Activated naive CD4-positive, alpha-beta T cell treated with Interleukin-2 at 50 U/mL for 16 hours (primary cell): ENCODE results near the gene TMEM44.

Experiments
- DNase-seq: peaks from one replicate; pipeline ENCODE4 v3.0.0-alpha.2; 2020

TMEM44 gene, protein sequence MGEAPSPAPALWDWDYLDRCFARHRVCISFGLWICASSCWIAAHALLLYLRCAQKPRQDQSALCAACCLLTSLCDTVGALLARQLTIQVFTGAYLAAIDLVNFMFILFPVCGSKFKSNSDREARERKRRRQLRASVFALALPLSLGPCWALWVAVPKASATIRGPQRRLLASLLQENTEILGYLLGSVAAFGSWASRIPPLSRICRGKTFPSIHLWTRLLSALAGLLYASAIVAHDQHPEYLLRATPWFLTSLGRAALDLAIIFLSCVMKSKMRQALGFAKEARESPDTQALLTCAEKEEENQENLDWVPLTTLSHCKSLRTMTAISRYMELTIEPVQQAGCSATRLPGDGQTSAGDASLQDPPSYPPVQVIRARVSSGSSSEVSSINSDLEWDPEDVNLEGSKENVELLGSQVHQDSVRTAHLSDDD

DNA sequence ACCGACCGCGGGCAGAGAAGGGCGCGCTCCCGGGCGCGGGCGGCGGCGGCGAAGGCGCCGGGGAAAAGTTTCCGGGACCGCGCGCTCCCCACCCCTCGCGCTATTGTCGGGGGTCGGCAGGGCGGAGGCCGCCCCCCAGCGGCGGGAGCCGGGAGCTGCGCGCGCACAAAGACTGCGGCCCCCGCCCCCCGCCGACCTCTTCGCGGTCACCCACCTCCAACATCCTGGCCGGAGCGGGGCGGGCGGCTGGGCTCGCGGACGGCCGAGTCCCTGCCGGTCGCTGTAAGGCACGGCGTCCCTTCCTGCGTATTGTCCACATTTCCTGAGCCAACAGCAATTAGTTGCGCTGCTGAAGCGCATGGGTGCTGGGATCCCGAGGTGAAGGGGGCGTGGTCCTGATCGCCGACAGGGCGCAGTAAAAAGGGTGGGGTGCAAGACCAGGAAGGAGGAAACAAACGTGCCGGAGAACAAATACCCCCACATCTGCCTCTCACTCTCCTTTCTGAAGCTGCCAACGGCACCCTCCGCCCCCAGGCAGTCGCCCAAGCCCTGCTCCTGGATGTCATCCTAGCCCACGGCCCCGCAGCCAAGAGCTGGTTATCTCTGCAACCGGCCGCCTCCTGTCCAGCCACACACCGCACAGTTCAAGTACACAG, at the start of gene TMEM44:
TSS of gene TMEM44 (minus strand) at position 71 of the 656 bp plus-strand sequence. CDS start 204 bp downstream, outside the sequence.
- DNase-seq, result peak; percentile 62

DNA sequence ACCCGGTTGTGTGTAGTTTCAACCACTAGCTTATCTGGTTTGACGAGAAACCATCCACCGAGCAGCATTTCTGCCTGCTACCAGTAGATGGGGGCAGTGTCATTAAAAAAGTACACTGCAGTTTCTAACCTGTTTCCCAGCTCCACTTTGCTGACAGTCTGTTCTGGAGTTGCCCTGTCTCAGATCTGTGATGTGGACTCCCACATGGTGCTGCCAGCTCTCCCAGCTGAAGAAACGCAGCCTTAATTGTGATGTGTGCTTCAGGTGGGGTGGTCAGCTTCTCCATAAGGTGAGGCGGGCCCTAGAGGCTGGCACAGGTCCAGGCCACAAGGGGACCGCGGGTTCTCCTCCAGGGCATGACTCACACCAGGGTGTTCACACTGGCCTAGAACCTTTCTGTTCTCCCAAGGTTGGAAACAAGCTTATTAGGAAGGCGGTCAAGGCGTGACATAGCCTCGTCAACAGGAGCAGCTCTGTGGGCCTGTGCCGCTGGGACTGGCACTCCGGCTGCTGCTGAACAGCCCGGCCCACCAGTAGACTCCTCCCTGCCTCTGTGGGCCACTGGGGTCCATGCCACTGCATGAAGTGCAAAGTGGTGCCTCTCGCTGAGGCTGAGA, 49.6 kb upstream of the TMEM44 start:
- peak; percentile 71 for DNase-seq

DNA sequence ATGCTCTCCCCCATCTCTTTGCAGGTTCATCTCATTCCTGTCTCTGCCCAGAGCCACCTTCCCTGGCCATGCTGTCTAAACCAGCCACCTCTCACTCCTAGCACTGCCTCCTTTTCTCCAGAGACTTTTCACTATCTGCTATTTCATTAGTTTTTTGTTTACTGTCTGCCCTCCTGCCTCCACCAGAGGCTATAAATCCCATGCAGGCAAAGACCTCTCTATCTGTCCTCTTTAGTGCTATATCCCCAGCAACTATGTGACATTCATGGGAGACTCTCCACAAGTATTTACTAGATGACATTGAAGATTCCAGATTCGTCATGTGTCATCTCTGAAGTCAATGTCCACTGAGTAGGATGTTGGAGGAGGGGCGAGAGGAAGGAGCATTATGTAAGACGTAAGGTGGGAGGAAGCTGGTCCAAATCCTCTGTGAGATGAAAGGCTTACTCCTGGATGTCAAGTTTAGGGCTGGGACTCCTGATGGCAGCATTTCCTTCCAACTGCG, 49.0 kb upstream of the TMEM44 start:
- DNase-seq, result no peak

DNA sequence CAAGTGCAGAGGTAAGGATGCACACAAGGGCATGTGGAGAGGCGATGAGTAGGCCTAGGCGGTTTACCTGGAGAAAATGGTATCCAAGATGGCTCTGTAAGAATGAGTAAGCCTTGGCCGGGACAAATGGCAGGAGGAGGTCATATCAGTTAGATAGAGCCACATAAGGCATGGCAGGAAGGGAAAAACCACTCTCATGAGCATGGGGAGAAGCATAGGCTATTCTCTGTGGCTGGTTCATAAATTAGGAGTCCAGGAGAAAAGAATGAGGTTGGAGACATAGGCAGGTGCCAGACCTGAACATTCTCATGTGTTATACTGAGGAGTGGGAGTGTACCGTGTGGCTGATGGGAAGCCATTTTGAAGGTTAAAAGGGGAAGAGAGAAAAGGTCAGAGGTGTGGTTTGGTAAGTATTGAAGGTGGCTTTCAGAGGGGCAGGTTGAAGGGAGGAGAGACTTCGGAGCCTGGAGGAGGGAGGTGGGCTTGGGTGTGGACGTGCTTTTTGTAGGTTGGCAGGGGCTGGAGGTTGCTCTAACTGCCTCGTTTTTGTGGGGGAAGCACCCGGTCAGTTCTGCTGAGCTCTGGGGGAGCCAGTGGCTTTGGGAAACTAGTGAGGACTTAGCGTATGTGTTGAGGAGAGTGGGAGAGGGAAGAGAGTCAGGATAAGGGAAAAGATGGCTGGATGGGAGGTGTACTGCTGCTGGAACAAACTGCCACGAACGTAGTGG, 47.8 kb upstream of the TMEM44 start:
- no peak for DNase-seq

DNA sequence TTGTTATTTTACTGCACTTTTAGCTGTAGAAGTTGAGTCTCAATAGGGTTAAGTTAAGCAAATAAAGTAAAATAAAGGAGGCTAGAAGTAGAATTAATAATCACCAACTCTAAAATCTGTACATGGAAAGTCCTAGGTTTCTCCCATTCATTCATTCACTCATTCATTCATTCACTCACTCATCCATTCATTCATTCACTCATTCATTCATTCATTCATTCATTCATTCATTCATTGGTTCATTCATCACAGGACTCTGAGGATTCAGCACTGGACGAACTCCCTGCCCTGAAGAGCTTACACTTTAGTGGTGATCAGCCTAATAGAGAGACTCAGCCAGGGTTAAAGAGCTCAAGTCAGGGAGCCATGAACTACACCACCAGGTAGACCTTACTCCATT, 43.3 kb upstream of the TMEM44 start:
- DNase-seq, result no peak

DNA sequence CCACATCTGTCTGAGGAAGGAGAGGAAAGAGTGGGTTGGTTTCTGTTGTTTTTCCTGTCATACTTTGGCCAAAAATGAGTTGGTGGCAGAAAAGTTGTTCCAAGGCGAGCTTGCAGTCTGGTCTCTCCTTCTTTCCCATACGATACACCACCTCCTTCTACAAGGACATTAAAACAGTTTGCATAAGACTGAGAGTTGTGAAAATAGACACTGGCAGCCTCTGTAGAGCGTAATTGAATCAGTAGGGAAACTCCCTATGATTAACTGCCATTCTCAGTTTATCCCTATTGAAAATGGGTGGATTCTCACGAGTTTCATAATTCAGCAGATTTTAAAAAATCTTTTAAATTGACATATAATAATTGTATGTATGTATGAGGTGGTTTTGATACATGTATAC, 42.5 kb upstream of the TMEM44 start:
- DNase-seq, result no peak

DNA sequence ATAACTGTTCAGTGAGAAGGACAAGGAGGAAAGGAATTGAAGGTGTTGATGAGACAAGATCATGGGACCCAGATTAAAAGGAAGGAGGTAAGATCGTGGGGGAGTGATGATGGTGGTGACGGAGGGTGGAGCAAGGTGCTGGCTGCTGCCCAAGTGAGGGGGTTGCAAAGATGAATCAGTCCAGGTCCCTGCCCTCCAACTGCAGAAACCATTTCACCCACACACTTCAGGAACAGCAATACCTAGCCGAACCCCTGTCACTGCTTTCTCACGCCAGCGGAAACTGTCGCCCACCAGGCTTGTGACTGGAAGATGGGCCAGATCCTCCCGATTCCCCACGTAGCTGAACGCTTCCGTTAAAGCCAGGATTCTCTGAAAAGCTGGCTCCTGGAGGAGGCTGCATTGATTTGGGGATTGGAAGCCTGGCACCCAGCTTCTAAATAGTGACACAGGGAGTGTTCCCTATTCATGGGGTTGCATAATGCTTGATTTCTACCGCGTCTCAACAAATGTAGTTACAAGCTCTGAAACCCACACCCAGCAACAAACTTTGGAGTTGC, 41.9 kb upstream of the TMEM44 start:
- peak; percentile 83 for DNase-seq

DNA sequence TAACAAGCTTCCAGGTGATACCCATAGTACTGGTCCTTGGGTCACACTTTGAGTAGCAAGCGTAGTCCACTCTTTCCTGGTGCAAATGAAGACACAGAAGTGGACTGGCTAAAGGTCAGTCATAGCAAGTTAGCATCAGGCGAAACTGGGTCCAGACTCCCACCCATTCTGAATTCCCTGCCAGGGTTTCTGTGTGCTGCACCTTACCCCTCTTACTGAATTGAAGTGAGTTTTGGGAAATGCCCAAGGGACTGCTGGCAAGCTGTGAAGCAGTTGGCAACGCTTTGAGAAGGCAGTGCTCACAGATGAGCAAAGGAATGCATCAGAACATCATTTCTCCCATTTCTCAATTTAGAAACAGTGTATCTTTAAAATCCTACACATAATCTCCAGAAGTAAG, 40.5 kb upstream of the TMEM44 start:
- DNase-seq, result no peak

DNA sequence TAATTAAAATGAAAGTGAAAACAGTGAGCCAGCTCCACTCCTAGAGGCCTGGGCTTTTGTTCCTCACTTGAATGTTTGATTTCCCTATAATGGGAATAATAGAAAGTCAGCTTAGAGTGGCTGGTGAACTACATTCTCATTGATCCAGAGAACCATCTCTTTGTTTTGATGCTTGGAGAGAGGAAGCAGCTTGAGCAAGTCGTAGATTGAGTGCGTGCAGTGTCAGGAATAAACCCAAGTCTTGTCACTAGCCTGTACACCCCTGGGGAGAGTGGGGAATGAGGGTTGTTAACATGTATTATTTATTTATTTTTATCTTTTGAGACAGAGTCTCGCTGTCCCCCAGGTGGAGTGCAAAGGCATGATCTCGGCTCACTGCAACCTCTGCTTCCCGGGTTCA, 39.7 kb upstream of the TMEM44 start:
- no peak for DNase-seq

DNA sequence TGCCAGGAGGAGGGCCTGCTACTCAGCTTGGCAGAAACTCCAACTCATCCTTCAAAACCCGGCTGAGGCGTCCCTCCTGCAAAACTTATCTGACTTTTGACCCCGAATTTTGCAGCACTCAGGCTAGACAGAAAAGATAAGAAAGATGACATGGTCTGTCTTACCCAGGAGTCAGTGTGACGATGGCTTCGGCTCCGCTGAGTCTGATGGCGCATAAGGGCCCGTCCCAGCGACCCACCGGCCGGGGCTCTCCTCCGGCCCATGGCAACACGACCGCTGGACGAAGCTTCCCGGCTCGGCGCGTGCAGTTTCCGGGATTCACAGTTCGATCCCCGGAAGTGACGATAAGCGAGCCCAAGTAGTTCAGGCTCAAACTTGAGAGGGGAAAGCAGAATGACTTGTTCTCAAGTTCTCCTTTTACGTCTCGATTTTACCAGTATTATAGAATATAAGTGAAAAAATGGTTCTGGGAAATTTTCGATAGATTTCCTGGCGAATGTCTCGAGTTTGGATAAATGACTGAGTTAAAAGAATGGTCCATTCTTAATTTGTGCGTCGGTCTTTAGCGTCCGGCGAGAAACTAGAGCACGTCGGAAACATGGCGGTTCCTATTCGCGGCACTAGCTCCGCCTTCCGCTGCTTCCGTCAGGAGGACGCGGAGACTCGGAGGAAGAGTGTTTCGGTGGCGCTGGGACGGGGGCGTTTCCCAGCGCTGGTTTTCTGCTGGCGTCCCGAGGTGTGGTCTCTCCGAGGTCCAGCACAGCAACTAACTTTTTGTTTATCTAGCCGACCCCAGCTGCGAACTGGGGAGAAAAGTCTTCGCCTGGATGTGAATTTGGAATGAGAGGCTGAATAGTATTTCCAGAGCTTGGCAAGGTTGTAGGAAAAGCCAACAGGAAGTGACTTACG, 38.9 kb upstream of the TMEM44 start, which contains the start of gene LSG1:
TSS of gene LSG1 (minus strand) at position 292 of the 909 bp plus-strand sequence. CDS start at position 263, 29 bp downstream.
- DNase-seq, result peak; percentile 89

DNA sequence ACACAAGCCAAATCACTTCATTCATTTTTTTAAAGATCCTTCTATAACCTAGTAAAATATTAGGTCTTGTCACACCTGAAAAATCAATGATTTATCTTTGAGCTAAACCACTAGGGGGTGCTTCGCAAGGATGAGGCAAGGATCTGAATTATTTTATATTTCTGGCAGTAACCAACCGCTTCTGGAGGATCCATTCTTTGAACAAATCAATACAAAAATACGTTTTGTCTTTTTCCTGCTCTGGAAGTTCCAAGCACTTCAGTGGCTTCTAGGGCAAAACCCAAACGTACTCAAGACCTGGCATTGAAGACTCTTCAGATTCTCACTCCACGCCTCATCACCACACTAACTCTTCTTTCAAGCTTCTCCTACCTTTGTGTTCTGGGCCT, 38.3 kb upstream of the TMEM44 start:
- DNase-seq, result peak; percentile 13

DNA sequence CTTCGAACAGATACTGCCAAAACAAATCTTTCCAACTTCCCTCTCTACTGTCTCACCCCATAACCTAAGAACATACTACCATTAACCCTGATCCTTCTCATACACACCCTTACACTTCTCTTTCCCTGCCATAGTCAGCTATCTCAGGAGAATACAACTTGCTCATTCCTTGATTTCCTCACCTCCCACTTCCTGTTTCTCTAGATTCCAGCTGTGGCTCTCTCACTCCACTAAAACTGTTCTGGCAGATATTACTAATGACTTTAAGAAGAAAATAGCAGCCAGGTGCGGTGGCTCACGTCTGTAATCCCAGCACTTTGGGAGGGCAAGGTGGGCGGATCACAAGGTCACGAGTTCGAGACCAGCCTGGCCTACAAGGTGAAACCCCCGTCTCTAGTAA, 34.1 kb upstream of the TMEM44 start:
- DNase-seq, result no peak

DNA sequence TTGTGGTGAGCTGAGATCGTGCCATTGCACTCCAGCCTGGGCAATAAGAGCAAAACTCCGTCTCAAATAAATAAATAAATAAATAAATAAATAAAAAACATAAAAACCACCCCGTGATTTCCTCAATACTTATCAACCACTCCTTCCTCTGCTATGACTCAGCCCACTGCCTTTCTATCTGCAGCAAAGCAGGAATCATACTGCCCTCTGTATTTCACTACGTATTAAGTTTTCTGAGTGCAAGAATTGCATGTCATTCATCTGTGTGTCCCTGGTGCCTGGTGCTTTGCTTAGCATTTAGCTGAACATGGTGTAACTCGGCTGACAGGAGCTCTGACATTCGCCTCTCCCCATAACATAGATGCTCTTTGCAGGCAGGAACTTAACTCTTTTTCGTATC, 31.6 kb upstream of the TMEM44 start:
- DNase-seq, result no peak

DNA sequence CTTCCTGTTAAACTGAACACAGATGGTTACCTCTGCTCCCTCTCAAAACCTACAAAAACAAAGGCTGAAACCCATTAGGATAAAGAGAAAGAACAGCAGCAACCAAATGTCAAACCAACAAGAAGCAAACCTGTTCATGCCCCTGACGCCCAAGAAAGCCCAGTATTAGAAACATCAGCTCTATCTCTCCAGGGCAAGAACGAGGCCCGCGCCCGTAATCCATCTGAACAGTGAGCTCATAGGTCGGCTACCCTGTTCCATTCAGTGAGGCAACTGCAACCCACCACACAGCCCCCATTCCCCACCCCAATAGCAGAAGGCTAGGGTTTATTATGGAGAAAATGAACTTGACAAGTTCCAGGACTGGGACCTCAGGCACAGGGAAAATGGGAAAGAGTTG, 28.7 kb upstream of the TMEM44 start:
- no peak for DNase-seq

DNA sequence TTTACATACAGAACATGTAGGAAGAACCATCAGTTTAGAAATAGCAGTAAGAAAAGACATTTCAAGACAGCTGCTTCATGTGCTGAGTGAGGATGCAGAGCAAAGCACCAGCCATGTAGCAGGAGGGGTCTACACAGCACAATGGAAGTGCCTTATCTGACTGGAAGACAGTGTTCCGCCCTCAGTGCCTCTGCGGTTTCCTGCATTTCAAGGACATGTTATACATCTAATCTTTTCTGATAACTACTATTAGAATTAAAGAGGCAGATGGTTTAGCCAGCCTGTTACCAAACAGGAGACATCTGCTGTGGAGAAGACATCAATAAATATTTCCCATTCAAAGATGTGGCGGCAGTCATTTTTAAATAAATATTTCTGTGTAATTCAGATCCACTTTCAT, 28.2 kb upstream of the TMEM44 start:
- DNase-seq, result no peak

DNA sequence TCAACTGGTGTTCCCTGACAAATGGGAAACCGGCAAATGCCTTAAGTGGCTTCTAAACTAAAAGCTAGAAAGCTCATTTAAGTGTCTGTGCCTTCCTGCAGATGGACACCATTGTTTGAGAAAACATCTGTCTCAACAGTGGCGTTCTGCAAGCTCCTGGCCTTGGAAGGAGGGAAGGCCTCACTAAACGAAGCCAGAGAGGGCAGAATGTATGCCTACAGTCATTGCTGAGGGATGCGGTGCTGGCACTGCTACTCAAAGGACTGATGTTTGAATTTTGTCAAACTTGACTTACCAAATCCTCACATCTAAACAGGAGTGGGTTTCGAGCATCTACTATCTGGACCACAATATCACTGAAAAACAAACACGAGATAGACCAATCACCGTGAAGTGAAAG, 26.6 kb upstream of the TMEM44 start:
- DNase-seq, result no peak

DNA sequence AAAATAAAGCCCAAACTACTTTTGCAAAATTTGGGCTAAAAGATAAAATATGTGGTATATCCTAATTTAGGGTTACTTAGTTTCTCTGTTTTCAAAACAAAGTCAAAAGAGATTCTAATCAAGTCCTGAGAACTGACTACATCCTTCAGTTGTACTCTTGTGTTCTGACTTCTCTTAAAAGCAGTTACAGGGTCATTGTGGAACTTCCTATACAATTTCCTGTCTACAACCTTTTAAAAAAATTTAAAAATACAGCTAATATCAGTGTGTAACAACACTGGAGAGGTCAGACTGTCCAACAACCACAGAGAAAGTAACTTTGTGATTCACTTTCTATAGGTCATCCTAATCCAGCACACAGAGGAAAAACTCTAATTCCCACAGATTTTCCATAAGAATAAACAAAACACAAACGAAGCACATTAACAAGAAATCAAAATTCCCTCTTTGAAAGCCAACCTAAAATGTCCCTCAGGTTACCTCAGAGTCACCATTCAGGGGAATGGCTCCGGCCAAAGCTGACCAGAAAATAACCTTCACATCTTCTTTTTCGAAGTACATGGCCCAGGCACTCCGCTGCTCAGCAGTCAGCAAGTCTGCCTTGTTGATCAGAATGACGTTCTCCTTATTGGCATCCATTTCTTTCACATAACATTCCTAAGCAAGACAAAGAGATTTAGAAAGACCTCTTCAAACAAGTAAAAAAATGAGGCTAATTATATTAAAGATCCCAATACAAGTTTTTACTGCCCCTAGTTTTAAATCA, 25.4 kb upstream of the TMEM44 start:
- DNase-seq, result no peak

DNA sequence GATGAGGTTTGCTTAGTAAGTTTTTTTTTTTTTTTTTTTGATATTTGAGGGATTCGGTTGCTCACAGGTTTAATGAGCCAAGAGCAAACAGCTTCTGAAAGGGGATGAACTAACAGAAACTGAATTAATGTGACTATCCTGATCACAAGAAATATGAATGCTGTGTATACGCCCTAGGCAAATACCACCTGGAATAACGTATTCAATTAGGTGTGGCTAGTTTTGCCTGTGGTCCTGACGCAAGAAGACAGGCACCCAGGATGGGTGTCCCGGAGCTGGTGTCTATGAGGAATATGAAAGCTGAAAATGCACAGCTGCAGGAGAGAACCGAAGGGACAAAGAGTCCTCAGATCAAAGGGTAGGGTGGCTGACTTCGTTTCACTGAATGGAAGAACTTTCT, 24.2 kb upstream of the TMEM44 start:
- no peak for DNase-seq

DNA sequence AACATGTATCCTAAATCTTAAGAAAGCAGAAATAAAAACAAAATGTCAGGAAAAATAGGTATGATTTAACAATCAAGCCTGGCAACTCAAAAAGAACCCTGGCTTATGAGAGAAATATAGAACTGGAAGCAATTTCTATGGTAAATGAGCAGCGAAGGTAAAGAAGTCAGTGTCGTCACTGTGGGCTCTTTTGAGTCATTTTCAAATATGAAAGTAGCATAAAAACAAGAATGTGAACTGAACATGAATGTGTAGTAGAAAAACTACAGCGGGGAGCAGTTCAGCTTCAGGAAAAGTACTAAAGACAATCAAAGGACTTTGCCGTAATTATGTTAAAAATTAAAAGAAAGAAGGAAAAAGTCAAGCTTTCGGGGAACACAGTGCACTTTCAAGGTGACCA, 21.2 kb upstream of the TMEM44 start:
- DNase-seq, result no peak

DNA sequence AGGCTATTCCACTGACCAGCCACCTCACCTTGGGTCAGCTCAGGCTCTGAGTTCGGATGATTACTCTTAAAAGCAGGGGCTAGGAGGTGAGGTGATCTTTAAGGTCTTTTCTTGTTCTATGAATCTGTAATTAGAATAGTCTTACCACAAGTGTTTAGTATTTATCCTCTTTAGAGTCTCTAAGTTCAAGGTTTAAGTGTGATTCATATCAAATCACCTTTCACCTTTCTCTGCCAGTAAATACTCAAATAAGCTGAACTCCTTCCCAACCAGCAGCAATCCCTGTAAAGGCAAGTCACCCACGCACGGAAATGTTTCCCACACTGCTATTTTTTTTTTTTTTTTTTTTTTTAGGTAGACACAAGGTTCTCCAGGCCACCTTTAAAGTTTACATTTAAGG, 14.5 kb upstream of the TMEM44 start:
- DNase-seq, result no peak

DNA sequence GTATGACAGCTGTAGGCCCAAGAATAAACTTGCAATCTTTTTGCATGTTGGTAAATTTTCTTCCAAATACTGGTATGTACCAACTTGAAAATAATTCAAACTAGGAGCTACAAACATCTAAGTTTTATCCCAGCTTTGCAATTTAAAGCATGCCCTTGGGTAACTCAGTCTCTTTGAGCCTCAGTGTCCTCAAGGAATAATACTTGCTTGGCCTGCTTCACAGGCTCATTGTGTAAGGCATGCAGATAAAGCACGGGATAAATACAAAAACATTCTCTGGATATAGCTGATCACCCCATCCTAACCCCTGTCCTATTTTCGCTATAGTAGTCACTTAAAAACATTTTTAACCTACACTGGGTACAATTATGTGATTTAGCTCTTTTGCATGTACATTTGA, 9.6 kb upstream of the TMEM44 start:
- DNase-seq, result no peak
